ENCODE measurements around the gene C1QTNF1.
"Not testable (repeated sequence)": the region's sequence is repeated elsewhere in the genome, so short reads cannot be mapped to it uniquely, and the experiment has no call there.

C1QTNF1 gene

DNA sequence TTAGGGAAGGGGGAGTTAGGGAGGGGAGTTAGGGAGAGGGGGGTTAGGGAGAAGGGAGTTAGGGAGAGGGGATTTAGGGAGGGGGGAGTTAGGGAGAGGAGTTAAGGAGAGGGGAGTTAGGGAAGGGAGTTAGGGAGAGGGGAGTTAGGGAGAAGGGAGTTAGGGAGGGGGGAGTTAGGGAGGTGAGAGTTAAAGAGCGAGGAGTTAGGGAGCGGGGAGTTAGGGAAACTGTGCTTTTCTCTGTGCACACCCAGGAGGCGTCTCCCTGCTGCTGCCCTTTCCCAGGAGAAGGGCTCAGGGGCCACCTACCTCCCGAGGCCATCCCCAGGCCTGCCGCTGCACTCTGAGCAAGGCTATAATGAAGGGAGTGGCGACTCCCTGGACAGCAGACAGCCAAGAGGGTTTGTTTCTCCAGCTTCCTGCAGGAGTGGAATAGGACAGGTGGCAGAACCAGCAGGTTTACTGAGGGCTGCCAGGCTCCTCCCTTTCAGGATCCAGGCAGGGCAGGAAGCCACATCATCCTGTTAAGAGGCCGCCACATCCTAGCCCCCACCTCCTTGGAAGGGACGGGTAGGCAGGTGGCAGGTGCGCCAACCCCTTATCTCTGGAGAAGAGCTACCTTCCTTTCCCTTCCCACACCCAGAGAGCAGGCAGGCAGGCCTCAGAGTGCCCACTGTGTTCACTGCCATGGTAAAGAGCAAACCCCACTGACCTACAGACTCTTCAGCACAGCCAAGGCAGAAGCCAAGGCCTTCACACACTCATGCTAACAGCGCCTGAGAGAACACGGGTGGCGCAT lies 18.7 kb upstream of the C1QTNF1 start:
- no peak for DNase-seq (ENCODE audit: low read depth in 2 of 2)

DNA sequence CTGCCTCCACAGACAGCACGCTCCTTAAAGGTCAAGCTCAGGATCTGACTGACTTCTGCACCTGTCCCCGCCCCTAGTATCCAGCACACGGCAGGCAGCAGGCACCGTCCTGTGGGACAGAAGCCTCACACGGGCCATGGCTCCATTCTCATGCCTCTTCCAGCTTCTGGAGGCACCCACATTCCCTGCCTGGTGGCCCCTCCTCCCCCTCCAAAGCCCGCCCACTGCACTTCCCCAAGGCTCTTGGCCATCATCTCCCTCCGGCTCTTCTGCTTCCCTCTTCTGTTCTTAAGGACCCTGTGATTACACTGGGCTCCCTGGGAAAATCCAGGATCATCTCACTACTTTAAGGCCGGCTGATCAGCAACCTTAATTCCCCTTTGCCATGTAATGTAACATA lies 17.9 kb upstream of the C1QTNF1 start:
- DNase-seq (ENCODE audit: low read depth in 2 of 2) = no peak

DNA sequence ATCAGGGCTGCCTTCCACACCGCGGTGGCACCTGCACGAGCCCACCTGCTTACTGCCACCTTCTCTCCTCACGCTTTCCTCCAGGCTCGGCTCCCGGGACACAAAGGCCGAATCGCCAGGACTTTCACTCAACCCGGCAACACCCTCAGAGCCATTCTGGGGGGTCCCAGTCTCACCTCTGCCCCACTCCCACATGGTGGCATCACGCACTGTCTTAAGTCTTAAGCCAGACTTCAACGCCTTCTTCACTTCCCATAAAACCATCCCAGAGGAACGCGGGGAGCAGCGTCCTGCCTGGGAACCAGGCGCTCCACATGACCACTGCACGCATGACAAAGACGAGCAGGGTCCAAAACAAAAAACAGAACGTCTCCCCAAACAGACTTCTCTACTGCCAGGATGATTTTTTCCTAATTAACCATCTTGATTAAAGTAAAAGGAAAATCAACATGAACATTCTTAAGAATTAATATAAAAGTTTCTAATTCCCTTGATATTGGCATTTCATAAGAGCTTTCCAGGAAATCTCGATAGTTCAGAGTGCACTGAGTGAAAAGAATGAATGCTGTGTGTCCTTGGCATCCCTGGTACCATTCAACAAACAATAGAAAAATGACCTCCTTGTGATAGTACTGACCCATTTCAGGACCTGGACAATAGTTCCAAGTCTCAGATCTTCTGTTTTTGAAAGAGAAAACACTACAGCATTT lies 17.0 kb upstream of the C1QTNF1 start:
- no peak for DNase-seq (ENCODE audit: low read depth in 2 of 2)

DNA sequence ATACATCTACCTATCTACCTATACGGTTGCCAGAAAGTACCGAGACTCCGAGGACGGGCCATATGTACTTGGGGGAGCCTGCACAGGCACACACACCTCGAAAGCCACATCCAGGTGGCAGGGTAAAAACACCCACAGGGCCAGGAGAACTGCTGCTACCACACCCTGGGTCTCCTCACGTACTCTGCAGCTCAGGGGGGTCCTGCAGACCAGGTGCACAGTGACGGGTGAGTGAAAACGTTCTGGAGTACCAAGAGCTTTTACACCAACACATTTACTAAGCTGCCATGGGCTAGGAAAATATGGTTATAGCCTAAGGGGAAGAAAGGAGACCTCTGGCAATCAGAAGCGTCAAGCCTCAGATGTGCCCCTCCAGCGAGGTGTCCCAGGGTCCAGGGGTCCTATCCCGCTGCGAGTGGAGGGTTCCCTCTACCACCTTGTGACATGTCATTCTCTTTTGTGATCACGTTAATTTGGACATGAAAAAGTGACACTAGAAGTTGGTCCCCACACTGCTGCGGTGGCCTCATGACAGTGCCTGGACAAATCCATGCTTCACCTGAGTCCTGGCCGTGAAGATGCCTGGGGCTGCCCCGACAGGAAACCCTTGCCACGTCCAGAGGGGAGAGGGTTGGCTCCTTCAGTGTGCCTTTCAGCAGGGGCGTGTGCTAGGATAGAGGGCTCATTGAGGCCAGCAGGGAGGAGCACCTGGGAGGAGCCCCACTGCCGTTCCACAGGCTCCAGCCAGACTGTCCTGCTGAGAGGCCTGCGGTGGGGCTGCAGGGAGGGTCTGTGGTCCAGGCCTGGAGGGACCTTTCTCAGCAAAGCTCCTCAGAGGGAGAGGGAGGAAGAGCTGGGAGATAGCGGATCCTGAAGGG lies 16.2 kb upstream of the C1QTNF1 start:
- no peak for DNase-seq (ENCODE audit: low read depth in 2 of 2)

DNA sequence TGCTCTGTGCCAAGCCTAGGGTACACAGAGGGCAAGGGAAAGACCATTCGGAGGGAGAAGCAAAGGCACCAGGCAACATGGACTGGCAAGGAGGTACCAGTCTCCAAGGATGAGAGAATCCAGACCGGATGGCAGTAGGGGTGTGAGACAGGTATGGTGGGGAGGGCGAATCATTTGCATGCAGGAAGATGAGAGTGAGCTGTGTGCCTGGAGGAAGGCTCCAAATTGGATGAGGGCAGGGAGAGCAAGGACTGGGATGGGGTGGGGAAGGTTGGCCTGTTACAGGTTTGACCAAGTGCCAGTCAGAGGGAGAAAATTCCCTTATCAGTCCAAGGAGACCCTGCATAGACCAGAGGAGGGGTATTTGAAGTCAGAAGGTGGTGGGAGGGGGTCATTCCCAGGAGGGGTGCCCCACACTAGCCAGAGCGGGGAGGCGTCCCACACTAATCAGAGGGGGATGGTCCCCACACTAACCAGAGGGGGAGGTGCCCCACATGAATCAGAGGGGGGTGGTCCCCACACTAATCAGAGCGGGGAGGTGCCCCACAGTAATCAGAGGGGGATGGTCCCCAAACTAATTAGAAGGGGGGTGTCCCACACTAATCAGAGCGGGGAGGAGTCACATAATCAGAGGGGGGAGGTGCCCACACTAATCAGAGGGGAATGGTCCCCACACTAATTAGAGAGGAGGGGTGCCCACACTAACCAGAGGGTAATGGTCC lies 15.1 kb upstream of the C1QTNF1 start:
- no peak for DNase-seq (ENCODE audit: low read depth in 2 of 2)

DNA sequence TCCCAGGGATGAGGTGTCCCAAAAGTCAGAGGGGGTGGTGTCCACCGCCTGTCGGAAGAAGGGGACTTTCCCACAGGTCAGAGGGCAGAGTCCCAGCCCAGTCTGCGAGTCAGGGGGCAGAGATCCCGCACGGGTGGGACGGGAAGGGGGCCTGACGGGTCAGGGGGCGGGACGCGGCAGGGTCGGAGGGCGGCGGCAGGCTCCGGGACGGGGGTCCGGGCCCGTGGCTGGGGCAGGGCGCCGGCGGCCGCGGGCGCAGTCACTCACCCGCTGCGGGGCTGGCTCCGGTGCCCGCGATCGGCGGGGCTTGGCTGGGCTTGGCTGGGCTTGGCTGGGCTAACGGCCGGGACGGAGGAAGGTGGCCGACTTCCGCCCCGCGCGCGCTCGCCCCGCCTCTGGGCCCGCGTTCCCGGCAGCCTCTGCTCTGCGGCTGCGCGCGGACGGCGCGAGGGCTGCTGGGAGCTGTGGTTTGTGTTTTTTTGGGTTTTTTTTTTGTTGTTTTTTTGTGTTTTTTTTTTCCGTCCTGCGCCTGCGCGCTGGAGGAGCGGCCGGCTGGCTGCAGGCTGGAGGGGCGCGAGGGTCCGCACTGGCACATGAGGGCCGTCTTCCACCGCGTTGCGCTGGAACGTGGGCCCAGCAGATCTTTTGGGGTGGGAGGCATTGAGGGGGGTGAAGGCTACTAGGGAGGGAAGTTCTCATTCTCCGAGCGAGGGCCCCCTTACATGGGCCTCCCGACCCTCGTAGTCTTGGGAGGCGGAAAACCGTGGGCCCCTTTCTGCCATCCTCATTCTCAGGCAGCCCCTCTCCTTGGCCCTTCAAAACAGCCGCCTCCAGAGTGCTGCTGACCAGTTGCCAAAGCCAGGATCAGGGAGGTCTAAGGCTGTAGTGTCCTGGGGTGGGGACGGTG lies 14.3 kb upstream of the C1QTNF1 start, which contains the start of gene CANT1:
TSS of gene CANT1 (minus strand) at position 368 of the 907 bp plus-strand sequence. CDS start 12,142 bp downstream, outside the sequence.
- DNase-seq (ENCODE audit: low read depth in 2 of 2) = peak; percentile 75 to 79

DNA sequence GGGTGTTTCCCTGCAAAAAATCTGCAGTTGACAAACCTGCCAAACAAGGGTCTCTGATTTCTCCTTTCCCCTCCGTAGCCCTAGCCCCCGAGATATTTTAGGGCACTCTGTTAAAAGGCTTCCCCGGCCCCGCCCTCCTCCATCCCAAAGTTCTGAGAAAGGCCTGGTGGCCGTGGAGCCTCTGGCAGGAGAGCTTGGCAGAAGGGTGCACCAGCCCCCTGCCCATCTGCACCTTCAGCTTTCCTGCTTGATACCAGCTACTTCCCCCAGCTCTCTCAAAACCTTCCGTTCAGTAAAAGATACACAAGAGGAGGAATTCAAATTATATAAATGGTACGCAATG lies 13.7 kb upstream of the C1QTNF1 start:
- no peak for DNase-seq (ENCODE audit: low read depth in 2 of 2)

DNA sequence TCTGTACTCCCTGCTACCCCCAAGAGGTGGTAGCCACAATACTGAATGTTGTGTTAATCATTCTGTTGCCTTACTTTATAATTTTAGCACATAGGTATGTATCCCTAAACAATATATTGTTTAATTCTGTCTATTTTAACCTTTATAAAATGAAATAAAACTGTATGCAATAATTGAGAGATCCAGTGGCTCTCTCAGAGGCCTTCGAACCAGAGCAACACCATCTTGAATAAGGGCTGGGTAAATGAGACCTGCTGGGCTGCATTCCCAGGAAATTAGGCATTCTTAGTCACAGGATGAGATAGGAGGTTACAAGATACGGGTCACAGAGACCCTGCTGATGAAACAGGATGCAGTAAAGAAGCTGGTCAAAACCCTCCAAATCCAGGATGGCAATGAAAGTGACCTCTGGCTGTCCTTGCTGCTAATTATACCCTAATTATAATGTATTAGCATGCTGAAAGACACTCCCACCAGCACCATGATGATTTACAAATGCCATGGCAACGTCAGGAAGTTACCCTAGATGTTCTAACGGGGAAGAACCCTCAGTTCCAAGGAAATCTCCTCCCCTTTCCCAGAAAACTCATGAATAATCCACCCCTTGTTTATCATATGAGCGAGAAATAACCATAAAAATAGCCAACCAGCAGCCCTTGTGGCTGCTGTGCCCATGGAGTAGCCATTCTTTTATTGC lies 12.4 kb upstream of the C1QTNF1 start:
- DNase-seq (ENCODE audit: low read depth in 2 of 2) = no peak

DNA sequence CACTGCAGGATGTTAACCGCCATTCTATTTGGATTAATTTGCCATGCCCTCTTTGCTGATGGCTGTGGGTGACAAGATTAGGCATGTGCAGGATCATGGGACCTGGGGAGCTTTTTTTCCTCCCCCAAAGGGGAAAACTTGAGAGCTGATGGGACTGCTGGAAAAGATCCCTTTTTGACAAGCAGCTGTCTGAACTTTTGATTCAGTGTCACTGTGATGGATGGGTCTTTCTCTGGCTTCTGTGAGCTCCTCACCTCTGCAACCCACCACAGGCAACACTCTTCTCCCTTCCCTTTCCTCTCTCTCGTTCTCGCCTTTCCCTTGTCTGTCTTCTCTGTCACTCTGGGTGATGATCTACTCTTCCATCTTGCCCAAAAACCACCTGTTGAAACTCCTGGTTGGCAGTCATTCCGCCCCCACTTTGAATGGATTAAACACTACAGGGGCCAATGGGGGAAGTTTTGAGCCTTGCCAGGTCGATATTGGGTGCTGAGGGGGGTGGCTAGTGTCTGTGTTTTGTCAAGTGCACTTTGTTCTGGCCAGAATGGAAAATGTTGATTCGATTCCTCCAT lies 11.3 kb upstream of the C1QTNF1 start:
- no peak for DNase-seq (ENCODE audit: low read depth in 2 of 2)

DNA sequence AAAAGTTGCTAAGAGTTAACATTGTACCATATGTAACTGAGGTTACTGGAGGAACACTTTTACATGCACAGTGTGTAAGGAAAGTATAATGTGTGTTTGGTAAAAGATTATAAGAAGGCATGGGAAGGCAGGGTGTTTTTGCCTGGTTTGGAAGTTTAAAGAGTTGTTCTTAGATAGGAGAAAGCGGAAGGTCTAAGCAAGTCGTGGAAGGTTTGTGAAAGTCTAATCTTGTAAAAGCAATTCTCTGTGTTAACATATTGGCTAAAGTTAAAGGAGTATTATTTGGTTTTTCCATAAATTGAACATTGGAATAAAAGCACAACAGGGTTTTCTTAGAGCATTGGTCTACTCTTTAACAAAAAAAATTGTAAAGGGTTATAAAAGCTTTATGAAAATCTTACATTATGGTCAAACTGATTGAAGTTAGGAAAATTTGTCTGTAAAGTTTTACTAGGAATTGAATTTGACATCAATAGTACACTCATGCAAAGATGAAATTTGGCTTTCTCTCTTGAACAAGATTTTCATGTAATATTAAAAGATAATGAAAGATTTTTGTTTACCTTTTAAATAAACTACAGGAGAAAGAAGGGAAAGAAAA lies 9.7 kb upstream of the C1QTNF1 start:
- DNase-seq (ENCODE audit: low read depth in 2 of 2) = no peak

DNA sequence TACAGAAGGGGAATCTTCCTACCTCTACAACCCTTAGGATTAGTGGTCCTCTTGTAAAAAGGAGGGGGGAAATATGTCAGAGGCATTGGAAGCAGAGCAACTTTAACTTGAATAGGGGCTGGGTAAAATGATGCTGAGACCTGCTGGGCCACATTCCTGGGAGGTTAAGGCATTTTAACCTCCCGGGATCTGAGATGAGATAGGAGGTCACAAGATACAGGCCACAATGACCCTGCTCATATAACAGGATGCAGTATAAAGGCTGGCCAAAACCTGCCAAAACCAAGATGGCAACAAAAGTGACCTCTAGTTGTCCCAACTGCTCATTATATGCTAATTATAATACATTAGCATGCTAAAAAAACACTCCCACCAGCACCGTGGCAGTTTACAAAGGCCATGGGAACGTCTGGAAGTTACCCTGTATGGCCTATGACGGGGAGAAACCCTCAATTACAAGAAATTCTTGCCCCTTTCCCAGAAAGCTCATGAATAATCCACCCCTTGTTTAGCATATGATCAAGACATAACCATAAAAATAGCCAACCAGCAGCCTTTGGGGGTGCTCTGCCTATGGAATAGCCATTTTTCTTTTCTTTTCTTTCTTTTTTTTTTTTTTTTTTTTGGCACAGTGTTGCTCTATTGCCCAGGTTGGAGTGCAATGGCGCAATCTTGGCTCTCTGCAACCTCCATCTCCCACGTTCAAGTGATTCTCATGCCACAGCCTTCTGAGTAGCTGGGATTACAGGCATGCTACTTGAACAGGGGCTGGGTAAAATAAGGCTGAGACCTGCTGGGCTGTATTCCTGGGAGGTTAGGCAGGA lies 6.2 kb upstream of the C1QTNF1 start:
- DNase-seq (ENCODE audit: low read depth in 2 of 2) = no peak

DNA sequence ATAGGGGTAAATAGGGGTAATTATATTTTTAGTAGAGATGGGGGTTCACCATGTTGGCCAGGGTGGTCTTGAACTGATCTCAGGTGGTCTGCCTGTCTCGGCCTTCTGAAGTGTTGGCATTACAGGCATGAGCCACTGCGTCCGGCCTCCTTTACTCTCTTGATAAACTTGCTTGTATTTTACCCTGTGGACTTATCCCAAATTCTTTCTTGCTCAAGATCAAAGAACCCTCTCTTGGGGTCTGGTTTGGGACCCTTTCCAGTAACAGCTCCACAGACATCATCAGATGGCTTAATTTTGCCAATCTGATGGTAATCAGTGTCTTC lies 5.6 kb upstream of the C1QTNF1 start:
- DNase-seq (ENCODE audit: low read depth in 2 of 2) = no peak

DNA sequence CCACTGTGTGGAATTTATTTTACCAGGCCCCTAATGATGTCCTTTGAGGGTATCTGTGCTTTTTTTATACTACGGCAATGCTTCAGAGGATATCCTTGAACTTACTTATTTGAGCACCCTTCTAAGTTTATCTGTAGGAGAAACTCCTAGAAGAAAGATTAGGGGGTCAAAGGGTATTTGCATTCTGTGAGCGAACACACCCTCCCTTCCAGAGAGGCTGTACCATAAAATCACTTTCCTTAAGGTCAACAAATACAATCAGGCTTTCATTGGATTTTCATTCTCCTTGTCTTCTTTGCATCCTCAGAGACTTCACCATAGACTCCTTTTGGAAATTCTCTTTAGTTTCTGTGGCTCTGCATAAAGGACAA lies 4.7 kb upstream of the C1QTNF1 start:
- no peak for DNase-seq (ENCODE audit: low read depth in 2 of 2)

DNA sequence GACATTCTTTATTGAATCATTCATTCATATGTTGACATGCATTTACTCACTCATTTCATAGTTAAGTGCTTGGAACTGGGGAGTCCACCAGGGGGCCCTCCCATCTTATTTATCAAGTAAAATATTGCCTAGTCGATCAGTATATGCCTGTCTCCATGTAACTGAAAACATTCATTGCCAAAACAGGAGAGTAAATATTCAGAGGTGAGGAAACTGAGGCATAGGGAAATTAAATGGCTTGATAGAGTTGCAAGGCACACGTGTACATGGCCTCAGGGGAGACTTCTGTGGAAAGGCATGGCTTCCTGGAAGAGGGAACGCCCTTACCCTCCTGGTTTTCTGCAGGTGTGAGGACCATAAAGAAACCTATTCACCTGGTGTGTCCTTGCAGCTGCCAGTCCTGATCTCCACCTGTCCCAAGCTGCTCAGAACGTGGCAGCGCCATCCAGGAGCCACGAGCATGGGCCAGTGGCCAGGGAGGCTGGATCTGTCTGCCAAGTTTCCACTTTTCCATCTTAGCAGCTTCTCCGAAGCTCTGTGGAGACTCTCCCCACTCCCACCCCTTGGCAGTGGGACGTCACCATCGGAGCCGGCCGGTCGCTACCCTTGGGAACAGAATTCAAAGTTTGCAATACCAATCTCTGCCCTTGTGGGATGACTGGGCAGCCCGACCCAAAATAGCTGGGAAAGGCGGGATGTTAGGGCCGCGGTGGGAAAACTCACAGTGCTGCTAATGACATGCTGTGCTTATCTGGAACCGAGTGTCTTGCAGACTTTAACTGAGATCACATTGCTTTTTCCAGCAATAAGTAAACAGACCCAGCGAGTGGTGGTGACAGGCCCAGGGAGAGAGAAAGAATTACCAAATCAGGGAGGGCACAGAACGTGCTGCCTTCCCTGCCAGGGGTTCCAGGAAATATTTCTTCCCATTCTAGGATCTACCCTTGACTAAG lies 4.1 kb upstream of the C1QTNF1 start:
- DNase-seq (ENCODE audit: low read depth in 2 of 2) = no peak

DNA sequence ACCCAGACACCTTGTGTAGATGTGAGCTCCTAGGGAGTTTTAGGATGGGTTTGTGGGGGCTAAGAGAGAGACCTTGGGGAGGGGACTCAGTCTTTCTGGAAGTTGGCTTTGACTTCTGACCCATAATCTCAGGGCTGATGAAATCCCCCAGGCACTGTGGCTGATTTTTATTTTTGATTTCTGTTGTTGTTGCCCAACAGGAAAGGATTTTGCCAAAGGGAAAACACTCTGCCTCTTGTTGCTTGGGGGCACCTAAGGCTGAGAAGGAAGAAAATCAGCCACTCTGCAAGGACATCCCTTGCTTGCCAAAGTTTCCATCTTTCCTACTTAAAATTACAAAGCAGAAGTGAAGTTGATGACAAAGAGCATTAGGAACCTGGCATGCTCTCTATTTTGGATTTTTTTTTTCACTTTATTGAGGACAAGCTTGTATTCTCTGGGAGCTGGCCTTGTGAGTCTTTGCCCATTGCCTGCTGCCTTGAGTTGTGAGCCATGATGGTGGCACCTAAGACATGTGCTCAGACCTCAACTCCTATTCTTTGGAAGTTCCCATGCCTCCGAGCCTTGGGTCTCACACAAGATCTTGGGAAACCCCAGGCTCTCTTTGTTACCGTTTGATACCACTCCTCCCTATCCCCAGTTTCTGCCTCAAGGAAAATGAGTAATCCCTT lies 3.2 kb upstream of the C1QTNF1 start:
- DNase-seq (ENCODE audit: low read depth in 2 of 2) = no peak

DNA sequence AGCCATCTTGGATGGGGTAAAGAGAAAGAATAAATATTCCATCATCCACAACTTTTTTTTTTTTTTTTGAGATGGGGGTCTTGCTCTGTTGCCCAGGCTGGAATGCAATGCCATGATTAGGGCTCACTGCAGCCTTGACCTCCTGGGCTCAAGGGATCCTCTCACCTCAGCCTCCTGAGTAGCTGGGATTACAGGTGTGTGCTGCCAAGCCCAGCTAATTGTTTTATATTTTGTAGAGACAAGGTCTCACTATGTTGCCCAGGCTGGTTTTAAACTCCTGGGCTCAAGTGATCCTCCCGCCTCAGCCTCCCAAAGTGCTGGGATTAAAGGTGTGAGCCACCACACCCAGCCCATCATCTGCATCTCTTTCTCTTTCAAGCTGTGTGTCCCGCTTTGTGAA lies 2.0 kb upstream of the C1QTNF1 start:
- not testable (repeated sequence) for DNase-seq (ENCODE audit: low read depth in 2 of 2)

DNA sequence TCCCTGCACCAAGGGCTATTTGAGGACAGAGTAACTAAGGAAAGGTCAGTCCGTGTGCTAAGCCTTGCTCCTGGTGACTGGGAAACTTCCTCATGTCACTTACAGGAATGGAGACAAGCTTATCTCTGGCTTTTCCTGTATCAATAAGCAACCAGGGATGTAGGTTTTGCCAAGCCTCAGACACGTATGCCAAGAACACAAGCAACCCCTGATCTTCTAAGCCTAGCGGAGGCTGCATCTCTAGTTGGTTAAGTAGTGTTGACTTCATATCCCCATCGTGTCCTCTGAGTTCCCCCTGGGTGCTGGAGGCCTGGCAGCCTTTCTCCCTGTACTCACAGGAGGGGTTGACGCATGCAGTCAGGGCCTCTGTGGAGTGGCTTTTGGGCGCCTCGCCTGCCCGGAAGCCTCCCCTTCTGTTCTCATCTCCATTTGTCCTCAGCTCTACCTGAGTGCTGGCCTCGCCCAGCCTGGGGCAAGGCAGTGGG lies 1.4 kb upstream of the C1QTNF1 start:
- DNase-seq (ENCODE audit: low read depth in 2 of 2) = no peak
